ENCODE results near the gene DSG3. TPM values are rescaled to one million over a fixed set of nuclear protein-coding genes. Genes with fewer than 3 reads are reported as not detected.

The DSG3 gene
- total RNA-seq, 1 donor from 2014 or later, result not detected

DNA sequence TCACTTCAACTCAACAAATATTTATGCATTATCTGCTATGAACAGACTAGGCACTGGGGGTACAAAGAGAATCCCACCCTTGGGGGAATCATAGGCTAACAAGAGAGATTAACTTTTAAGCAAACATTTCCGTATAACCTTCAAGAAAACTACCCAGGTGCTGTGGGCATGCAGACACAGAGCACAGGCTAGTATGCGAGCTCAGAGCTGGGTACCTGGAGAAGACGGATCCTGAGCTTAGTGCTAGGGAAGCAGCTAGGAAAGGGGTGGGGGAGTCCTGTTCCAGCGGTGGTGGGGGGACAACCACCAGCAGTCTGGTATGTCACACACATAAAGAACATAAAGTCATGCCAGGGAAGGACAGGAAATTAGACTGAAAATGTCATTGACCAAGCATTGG lies 17.5 kb upstream of the DSG3 start:
- no peak for DNase-seq (ENCODE audit: low read depth in 2 of 2)

DNA sequence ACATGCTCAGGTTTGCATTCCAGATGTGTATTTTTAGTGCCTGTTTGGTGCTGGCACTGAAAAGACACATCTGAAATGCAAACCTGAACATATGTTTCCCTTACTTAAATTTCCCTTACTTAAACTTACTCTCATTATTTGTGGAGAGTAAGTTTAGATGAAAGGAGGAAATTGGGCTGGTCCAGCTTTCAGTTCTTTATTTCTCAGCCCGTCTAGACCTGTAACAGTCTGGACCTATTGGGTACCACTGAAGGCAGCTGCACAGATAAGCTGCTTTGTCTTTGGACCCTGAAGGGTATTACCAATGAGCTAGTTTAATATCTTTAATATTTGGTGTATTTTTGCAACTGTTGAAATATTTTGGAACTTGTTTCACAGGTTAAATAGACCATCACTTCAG lies 17.0 kb upstream of the DSG3 start:
- DNase-seq (ENCODE audit: low read depth in 2 of 2), result no peak

DNA sequence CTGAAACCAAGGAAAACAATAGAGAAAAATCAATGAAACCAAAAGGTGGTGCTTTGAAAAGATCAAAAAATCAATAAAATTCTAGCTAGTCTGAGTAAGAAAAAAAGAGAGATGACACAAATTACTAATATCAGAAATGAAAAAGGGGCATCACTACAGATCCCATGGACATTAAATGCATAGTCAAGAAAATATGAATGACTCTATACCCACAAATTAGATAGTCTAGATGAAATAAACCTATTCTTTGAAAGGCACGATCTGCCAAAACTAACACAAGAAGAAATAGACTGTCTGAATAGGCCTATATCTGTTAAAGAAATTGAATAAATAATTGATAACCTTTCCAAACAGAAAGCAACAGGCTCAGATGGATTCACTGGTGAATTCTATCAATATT lies 15.2 kb upstream of the DSG3 start:
- no peak for DNase-seq (ENCODE audit: low read depth in 2 of 2)

DNA sequence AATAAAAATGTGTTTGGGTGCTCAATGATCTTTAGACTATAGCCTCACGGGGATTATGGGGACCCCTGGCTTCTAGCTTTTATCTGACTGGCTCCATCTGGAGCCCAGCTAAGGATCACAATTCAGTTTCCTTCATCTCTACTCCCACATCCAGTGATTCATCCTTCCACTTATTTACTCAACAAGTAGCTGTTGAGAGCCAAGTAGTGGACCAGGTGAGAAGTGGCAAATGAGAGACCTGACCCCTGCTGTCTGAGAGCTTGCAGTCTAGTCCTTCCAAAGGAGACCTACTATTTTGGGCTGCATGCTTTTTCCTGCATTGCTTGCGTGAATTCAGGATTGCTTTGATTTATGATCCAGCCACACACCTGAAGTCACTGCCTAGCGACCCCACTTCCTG lies 10.7 kb upstream of the DSG3 start:
- no peak for DNase-seq (ENCODE audit: low read depth in 2 of 2)

DNA sequence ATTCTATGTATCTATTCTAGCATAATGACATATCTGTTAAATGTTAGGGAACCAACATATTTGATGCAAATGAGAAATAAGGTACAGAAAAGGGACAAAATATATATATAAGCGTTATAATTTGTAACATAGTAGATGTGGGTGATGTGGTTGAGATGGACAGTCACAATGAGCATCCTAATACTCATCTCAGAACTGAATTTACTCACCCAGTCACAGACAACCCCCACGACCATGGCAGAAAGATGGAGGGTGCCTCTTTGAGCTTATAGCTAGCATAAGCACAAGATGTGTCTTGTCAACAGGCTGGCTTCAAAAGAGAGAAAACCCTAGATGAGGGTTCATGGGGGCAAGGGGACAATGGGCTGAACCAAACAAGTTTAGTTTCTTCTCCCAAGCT lies 9.1 kb upstream of the DSG3 start:
- no peak for DNase-seq (ENCODE audit: low read depth in 2 of 2)

DNA sequence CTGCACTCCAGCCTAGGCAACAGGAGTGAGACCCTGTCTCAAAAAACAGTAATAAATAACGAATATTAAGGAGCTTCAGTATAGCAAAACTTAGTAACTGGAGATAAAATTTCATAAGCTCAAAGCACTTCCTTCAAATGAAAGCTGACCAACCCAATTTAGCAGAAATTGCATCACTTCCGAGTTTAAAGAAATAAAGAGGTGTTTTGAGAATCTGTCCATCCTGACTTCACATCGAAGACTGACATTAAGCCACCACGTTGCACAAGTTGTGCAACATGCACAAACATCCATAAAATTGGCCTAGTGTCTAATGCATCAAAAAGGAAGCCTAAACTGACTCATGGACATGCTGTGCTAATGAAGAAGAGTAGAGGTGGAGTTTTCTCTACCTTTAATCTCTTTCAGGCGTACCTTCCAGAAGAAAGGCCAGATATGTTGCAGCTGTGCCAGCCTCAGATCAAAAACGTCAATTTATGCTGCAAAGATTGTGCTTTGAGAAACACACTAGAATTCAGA lies 7.7 kb upstream of the DSG3 start:
- no peak for DNase-seq (ENCODE audit: low read depth in 2 of 2)

DNA sequence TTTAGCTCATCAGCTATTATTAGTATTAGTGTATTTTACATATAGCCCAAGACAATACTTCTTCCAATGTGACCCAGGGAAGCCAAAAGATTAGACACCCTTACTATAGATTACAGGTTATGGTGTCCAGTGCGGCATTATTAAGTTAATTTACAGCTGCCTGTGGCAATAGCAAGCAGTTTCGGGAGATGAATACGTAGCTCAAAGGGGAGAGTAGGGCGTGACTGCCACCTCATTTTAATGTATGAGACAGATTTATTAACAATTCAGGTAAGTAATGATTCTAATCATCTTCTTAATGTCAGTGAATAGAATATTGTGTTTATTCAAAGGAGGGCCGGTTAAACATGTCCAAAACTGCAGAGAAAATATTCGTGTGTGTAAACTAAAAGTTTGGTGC lies 6.8 kb upstream of the DSG3 start:
- no peak for DNase-seq (ENCODE audit: low read depth in 2 of 2)

DNA sequence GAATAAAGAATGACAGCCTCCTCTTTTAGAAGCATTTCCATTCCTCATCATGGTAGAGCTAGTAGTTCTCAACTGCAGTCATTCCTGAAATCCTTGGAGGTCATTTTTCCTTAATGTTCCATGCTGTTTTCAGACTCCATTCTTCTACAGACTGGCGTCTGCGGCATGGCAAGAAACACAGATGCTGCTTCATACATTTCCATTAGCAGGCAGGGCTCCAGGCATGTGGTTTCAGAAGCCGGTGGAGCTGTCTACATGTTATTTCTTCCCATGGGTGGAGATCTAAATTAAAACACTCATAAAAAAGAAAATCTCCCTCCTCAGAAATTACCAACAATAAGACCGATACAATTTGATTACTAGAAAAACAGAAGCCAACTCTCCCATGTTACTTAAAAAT lies 6.0 kb upstream of the DSG3 start:
- no peak for DNase-seq (ENCODE audit: low read depth in 2 of 2)

DNA sequence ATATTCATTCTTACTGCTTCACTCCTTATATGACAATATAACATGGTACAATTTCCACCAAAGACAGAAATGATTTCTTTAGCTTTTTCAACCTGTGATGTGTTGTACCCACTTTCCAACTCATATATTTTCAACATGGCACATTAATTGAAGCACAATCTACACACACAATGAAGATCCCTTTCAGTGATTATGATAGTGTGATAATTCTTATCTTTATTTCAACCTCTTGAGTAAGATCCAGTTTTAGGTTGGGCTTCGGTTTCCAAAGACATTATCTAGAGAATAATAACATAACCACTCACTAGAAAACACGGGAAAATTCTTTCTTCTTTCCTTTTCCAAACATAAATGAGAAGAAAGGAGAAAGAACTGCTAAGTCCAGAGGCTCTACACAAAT lies 3.4 kb upstream of the DSG3 start:
- DNase-seq (ENCODE audit: low read depth in 2 of 2), result no peak

DNA sequence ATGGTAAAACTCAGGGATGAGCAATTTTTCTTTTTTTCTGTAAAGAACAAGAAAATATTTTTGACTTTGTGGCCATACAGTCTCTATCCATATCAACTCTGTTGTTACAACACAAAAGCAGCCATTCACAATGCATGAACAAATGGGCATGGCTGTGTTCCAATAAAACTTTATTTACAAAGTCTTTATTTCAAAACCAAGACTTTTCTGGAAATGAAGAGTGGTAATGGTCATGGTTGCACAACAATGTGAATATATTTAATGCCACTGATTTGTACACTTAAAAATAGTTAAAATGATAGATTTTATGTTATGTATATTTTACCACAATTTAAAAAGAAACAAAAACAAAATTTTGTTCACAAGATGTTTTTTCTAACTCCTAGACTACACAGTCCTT lies 1.6 kb upstream of the DSG3 start:
- DNase-seq (ENCODE audit: low read depth in 2 of 2), result no peak

DNA sequence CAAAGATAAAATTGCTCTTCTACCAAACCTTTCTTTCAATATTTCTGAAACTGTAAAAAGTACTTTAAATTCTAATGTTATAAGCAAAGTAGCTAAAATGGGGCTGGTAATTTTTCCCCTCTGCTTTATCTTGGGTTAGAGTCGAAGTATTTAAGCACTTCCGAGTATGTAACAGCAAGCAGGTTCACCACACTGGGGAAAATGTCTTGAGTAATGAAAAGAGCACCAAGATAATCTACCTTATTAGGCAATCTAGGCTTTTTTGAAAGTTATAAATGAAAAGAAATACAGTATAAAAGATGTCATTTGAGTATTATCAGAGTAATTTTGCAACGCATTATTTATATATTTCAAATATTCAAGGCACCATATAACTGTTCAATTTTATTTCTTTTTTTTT lies 687 bp upstream of the DSG3 start:
- DNase-seq (ENCODE audit: low read depth in 2 of 2), result no peak

DNA sequence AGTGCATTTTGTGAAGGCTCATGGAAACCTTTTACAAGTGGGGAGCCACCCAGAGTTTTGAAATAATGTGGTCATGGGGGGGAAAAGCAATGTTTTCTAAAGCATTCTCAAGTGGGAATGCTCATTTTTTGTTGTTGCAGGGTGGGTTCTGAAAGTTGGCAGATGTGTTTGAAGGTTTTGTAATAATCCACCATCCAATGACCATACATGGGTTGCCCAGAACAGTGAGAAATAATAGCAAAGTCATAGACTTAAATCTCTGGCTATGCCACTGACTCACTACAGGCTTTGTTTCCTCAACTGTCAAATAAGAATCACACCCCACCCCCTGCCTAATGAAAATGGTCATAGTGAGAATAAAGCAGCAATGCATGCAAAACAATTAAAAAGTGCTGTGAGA lies 2.9 kb downstream of the DSG3 start:
- DNase-seq (ENCODE audit: low read depth in 2 of 2), result no peak

DNA sequence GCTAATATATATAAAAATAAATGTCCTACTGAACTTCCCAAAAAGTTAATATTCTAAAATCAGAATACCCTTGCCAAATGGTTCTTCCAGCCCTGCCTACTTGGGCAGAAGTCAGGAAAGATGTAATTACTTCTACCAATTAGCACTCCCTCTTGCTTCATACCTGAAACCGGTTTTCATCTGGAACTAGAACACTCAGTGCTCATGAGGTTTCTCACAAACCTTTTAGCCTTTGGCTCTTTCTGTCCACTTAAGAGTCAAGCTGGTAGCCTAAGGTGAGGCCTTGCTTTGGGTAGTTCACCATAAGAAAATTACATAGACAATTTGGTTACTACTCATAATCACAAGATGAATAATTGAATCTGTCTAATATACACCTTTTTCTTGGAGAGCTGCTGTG lies 4.1 kb downstream of the DSG3 start:
- DNase-seq (ENCODE audit: low read depth in 2 of 2), result no peak

DNA sequence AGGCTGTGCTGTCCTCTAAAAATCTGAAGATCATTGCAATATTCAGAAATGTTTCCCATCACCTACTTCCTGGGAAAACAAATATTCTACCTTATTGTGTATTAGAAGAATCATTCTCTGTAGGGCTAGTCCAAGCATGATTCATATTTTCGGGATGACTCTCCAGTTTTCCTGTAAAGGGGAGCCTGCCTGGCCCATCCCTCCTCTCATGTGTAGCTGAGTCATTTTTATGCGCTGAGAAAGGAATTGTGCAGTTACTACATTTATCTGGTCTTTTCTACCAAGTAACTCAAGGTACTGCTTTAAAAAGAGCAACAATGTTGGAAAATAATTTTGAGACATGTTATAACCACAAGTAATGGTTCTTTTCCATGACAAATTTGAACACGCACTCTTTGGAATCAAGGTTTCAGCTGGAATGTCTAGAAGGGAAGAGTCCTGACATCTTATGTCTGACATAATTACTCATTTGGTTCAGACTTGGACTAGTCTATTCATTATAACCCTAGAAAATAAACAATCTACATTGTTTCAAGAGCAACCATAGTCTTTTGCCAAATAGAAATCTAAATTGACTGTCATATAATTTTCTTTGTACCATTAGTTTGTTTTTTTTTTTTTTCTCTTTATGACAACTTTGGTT lies 6.6 kb downstream of the DSG3 start:
- DNase-seq (ENCODE audit: low read depth in 2 of 2), result peak in 1 of 2 donors; percentile 3

DNA sequence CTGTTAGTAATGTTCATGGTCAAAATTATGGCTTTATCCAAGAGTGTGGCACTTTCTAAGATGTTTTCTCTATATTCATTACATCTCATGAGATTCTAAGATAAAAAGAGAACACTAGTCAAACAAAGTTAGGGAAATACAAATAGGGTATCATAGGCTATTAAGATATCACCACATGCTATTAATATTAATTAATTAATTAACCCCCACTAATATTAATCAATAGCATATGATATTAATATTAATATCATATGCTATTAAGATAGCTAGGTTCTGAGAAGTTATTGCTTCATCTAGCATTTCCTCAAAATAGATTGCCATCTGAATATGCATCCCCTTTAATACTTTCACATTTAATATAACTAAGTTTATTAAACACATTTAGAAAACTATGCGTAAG lies 22.1 kb downstream of the DSG3 start:
- no peak for DNase-seq (ENCODE audit: low read depth in 2 of 2)

DNA sequence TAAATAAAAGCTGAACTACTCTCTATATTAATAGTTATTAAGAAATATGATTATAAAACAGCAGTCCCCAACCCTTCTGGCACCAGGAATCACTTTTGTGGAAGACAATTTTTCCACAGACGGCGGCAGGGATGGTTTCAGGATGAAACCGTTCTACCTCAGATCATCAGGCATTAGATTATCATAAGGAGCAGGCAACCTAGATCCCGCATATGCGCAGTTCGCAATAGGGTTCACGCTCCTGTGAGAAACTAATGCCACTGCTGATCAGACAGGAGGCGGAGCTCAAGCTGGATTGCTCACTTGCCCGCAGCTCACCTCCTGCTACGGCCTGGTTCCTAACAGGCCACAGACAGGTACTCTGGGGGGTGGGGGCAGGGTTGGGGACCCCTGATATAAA lies 31.1 kb downstream of the DSG3 start:
- no peak for DNase-seq (ENCODE audit: low read depth in 2 of 2)

DNA sequence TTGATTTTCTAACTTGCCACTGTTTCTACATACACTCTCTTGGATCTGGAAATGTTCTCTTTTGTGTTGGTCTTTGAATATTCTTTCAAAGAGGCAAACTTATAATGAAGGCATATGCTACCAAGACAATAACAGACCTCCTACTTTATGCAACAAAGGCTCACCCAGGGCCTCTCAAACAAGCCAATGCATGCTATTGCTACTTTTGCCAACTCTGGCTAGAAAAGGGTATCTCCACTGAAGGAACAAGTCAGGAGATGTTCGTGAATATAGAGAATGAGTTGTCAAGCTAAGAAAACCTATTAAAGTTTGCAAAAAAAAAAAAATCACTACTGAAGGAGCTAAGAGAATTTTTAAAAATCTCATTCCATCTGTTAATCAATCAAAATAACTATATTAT lies 34.5 kb downstream of the DSG3 start:
- no peak for DNase-seq (ENCODE audit: low read depth in 2 of 2)

DNA sequence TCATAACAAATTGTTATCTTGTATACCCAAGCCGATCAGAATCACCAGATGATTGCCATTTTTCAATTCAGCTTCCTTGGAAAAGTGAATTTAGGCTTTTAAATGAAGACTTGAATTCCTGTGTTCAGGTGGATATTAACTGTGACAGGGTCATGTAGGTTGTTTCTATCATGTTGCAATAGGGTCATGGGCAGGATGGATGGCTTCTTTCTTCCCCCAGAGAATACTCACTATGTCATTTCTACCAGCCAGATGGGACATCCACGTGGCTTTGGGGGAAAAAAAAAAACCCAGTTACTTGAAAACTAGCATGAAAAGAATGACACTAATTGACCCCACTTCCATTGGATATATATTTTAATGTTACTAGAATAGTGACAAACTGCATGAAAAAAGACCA lies 35.9 kb downstream of the DSG3 start:
- no peak for DNase-seq (ENCODE audit: low read depth in 2 of 2)

DNA sequence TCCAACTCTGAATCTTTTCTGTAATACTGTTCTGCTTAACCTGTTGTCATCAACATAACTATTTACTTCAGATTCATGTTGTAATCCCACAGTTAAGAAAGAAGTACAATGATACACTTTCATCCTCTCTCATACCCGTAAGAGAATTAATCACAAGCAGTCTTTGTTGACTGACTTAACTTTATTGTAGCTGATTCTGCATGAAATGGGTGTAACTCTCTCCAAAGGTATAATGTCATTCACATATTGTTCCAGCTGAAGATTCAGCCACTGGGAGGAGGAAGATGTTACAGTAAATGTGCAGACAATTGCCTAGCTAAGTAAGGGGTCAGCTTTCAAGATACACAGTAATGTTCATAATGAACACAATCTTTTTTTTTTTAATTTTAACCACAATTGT lies 36.9 kb downstream of the DSG3 start:
- no peak for DNase-seq (ENCODE audit: low read depth in 2 of 2)

DNA sequence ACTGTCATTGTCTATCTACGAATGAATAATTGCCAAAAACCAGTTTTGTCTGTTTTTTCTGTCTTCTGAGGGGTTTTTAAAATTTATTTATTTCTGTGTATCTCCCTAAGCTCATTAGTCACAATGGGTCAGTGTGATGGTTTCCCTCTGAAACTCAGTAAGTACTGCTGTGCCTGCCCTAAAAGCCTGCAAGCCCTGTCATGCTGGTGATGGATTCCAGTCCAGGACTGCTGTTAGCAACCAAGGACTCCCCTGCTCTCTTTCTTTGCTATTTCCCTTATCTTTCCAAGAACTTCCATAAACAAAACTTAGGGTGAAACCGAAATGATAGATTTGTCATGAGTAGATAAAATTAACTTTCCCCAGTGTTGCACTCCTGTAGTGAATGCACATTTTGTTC lies 38.6 kb downstream of the DSG3 start:
- no peak for DNase-seq (ENCODE audit: low read depth in 2 of 2)

DNA sequence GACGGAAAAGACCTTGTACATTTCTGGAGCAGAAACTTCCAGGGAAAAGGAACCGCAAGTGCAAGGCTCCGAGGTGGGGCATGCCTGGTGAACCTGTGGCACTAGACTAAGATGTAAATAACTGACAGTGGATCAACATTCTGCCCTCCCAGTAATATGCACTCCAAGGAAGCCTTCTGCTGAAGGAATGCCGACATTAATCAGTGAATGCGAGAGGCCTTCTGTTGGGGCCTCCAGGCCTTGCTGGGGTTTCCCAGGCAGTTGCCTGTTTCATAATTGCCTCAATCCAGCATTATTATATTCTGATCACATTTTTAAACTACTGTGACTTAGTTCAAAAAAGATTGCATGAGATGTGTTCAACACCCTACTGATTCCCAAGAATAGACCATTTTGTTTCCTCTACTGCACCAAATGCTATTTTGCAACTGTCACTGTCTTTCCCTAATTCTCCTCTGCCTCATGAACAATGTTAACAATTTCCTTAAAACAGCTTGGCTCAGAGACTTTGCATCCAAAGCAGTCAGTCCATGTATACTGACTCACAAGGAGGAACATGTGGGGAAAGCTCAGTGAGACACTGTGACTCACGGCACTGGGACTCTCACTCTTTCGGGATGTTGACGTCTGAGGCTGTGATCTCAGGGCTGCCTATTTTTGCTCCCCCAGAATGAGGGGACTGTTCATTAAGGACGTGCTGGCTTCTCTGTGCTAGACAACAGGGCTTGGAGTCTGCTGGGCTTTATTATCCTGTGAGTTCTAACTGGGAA lies 39.9 kb downstream of the DSG3 start:
- DNase-seq (ENCODE audit: low read depth in 2 of 2), result peak in 1 of 2 donors; percentile 39

DNA sequence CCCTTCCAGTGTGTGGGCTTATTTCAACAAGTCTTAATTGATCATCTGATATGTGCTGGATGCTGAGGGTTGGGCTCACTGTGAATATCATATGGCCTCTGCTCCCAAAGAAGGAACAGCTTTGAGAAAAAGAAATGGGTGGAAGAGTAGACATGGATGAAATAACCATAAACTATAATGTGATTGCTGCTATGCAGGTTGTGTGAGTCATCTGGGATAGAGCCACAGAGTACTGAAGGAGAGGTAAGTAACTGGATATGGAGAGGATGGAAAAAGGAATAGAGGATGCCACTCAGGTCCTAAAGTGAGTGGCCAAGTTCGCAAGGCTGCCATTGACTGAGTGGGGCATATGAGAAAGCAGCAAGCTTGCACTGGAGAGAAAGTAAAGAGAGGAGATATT lies 41.8 kb downstream of the DSG3 start:
- no peak for DNase-seq (ENCODE audit: low read depth in 2 of 2)

DNA sequence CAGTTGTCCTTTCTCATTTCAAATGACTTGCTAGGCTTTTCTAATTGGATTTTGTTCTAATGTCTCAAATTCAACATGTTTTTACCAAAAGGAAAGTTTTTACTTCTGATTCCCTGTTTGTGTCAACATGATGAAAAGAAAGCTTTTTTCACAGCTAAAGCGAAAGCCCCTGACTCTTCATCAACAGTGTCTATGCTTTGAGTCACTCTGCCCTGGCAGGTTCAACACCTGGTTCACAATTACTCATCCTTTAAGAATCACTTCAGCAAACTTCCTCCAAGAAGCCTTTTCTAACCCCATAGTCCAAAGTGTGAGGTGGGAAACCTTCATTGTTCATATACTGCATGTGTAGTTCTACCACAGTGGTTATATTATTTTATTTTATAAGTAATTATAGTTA lies 42.8 kb downstream of the DSG3 start:
- peak in 1 of 2 donors; percentile 8 for DNase-seq (ENCODE audit: low read depth in 2 of 2)

Data from lung microvascular endothelial cell (primary cell).